CD4-positive, alpha-beta T cell treated with Interleukin-12 subunit alpha and Interleukin-12 subunit beta, for 1 hour (primary cell): Measurements from ENCODE around the gene SF3B5.
"Not testable (repeated sequence)": the region's sequence is repeated elsewhere in the genome, so short reads cannot be mapped to it uniquely, and the experiment has no call there.

ENCODE experiments used
- DNase-seq: peaks from one replicate; pipeline ENCODE4 v3.0.0-alpha.2; 2020

Gene SF3B5

GRCh38 chr6:144104488-144104887, 9.1 kb upstream of the SF3B5 start:
- no peak for DNase-seq

- DNase-seq: no peak
These were observed 7.7 kb upstream of the SF3B5 start for GRCh38 chr6:144103026-144103563.

GRCh38 chr6:144098993-144099392, 3.6 kb upstream of the SF3B5 start:
- no peak for DNase-seq

- DNase-seq: peak; percentile 2
These were observed 641 bp downstream of the SF3B5 start for GRCh38 chr6:144094731-144095133.

DNA sequence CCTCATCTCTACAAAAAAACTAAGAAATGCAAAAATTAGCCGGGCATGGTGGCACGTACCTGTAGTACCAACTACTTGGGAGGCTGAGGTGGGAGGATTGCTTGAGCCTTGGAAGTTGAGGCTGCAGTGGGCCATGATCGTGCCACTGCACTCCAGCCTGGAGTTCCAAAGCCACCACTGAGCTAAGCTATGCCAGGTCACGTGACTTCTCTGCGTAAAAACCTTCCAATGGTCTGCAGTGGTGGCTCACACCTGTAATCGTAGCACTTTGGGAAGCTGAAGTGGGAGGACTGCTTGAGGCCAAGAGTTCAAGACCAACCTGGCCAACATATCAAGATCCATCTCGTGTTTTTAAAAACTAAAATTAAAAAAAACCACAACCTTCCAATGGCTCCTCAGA, 1.7 kb downstream of the SF3B5 start:
- no peak for DNase-seq

DNA sequence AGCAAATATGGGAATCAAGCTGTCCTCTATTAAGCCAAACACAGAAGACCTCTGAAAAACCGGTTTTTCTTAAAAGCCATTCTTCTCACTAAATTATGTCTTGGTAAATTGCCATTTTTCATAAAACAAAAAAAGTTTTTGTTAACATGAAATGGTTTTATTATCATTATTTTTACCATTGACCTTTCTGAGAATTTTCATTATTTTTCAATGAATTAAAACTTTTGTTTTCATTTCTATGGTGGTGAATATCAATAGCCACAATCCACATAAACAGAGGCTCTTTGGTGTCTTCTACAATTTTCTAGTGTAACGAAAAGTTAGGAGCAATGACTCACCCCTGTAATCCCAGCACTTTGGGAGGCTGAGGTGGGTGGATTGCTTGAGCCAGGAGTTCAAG, 2.1 kb downstream of the SF3B5 start:
- no peak for DNase-seq

DNA sequence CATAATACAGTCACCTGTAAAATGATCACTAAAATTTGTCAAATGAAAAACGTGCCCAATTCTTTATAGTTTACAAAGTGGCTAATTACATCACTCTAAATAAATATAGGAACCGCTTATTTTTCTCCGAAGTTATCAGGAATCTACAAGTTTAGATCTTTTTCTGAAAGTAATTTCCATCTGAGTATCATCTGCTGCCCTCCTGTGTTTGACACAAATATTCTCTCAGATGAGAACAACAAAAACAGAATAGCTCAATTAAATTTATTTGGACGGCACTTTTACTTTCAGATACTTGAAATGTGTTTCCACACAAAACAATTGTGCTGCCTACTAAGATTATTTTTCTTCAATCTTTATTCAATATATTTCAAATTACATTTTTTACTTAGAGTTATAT, 5.0 kb downstream of the SF3B5 start:
- no peak for DNase-seq

DNA sequence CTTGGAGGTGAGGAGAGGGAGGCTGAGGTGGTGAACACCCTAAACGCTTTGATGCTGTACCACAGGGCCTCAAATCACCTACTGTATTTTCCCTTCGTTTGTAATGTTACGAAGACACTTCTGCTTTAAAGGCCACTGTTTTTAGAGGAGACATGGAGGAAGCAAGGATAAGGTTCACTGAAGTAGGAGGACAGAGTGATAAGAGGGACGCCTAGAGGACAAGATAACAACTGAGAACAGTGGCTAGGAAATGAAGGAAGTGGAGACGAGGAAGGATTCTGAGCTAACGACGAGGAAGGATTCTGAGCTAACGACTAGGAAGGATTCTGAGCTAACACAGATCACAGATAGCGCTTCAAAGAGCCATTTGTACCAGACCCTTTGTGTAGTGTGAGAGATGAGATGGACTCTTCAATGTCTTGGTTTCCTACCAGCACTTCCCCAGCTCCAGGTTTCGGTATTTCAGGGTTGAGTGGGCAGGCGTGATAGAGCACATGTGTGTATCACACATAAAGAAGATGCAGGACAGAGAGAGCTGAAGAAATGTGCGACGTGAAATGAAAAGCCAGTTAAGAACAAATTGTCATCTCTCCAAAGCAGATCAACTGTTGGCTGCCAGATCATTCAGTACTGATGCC, 7.5 kb downstream of the SF3B5 start:
- no peak for DNase-seq

- DNase-seq: no peak
These were observed 8.4 kb downstream of the SF3B5 start for GRCh38 chr6:144086959-144087358.

- DNase-seq: no peak
These were observed 12.2 kb downstream of the SF3B5 start for GRCh38 chr6:144083172-144083571.

- not testable (repeated sequence) for DNase-seq
These were observed 13.0 kb downstream of the SF3B5 start for GRCh38 chr6:144082412-144082811.

- DNase-seq: no peak
These were observed 17.5 kb downstream of the SF3B5 start for GRCh38 chr6:144077871-144078270.

GRCh38 chr6:144075875-144076274, 19.5 kb downstream of the SF3B5 start:
- DNase-seq: no peak

GRCh38 chr6:144075187-144075586, 20.2 kb downstream of the SF3B5 start:
- no peak for DNase-seq

GRCh38 chr6:144073024-144073423, 22.3 kb downstream of the SF3B5 start:
- DNase-seq: no peak

- DNase-seq: no peak
These were observed 25.9 kb downstream of the SF3B5 start for GRCh38 chr6:144069506-144069905.

GRCh38 chr6:144068794-144069193, 26.6 kb downstream of the SF3B5 start:
- no peak for DNase-seq

DNA sequence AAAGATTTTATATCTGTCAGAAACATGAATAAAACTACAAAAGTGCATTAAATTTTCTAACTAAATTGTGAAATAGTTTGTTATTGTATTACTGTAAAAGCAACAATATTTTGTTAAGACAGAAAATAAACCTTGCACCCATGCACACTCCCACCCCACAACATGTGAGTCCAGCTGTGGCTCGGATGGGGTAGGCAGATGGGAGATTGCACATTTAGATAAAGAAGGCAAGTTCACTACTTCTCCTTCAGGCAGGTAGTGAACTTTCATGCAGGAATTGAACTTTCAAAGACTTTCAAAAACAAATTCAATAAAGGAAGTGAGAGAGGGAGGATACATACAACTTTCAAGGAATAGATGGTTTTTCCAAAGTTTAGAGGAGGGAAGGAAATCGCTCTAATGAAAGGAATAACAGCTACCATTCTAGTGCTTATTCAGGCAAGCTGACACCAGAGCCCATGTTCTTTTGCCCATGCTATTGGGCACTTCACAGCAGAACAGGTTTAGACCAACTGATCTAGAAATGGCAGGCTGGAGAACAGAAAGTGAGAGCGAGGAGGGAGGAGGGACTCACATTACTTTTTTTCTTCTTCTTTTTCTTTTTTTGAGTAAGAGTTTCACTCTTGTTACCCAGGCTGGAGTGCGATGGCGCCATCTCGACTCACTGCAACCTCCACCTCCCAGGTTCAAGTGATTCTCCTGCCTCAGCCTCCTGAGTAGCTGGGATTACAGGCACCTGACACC, 28.5 kb downstream of the SF3B5 start:
- DNase-seq: no peak

- no peak for DNase-seq
These were observed 29.1 kb downstream of the SF3B5 start for GRCh38 chr6:144066255-144066654.

DNA sequence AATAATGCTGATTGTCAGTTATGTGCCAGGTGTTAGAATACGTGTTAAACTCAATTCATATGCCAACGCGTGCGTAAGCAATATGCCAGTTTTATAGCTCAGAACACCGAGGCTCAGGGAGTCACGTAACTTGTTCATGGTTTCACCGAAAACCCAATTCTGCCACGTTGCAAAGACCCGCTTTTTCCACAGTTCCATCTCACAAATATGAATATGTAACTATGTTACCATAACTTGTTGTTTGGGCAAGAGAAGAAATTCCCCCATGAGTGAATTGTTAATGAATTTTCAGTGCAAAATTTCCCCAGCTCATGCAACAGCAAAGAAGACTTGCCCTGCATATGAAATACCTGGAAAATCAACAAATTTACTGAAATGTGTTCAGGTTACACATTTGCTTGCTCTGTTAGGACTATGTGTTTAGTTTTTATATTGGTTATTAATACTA, 30.1 kb downstream of the SF3B5 start:
- no peak for DNase-seq

- DNase-seq: peak; percentile 57
These were observed 30.8 kb downstream of the SF3B5 start for GRCh38 chr6:144064402-144065212.

- peak; percentile 93 for DNase-seq
These were observed 31.5 kb downstream of the SF3B5 start for GRCh38 chr6:144063744-144064401.

- DNase-seq: no peak
These were observed 32.1 kb downstream of the SF3B5 start for GRCh38 chr6:144063246-144063743.
